BJ (cell line): ENCODE measurements around the gene XRCC5. TPM values are rescaled to one million over a fixed set of nuclear protein-coding genes. Genes with fewer than 3 reads are reported as not detected.

Experiments
- CTCF ChIA-PET: fragments of 350-600 bp; formaldehyde crosslinking; extraction: SDS; loops from one replicate; lab custom pipeline; 2021; ENCODE audit warnings: antibody characterized with exemption, inconsistent platforms; lab: Yijun Ruan, JAX
- POLR2A ChIA-PET: fragments of 300-600 bp; sonication (Branson Sonifier 250); formaldehyde crosslinking; extraction: SDS; loops from one replicate; lab custom pipeline; 2021; ENCODE audit warnings: antibody characterized with exemption; lab: Charles Lee
- DNase-seq: peaks from one replicate; pipeline ENCODE4 v3.0.0-alpha.2; 2011; ENCODE audit warnings: low read depth
- H3K27me3 ChIP-seq: 2 replicates; pipeline ENCODE4 v1.6.0; 2011; ENCODE audit warnings: low read length; ENCODE audit not compliant: control insufficient read depth, insufficient read depth
- H3K36me3 ChIP-seq: 2 replicates; pipeline ENCODE4 v1.5.1; 2011; ENCODE audit warnings: low read length; ENCODE audit not compliant: control insufficient read depth, insufficient read depth
- H3K4me3 ChIP-seq: 2 replicates; pipeline ENCODE4 v1.5.1; 2011; ENCODE audit warnings: low read depth, mild to moderate bottlenecking, control low read depth, low read length
- polyA plus RNA-seq: library from polyadenylated mRNA; depleted of rRNA; stranded (reverse); fragments of >200 nt; gene quantifications from 2 replicates; pipeline ENCODE4 v1.2.3, GENCODE V29; 2011
- TF ChIP-seq, protein P1 (sequence below): IDR thresholded peaks from 2 replicates; pipeline ENCODE4 v1.5.1; 2011; ENCODE audit warnings: low read depth, mild to moderate bottlenecking, control low read depth, inconsistent platforms, low read length, moderate library complexity; ENCODE audit not compliant: insufficient read depth

XRCC5 gene
- polyA plus RNA-seq, 1 experiment: 252 TPM

DNA sequence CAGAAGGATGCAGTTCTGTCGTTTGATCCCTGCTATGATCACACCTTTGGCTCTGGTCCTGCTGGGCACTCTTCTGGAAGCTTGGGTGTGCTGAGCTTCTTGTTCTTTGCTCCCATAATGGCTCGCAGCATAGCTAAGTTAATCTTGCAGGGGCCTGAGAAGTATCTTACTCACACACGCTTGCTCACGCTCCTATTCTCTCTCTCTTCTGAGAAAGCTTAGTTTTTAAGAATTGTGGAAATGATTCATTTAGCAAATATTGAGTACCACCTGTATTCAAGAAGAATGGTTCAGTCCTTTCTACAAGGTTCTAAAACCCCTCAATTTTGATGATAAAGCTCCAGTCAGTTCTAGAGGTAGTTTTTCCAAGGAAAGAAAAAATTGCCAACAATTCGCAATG lies 40.6 kb downstream of the XRCC5 start:
- TF ChIP-seq, protein P1, sequence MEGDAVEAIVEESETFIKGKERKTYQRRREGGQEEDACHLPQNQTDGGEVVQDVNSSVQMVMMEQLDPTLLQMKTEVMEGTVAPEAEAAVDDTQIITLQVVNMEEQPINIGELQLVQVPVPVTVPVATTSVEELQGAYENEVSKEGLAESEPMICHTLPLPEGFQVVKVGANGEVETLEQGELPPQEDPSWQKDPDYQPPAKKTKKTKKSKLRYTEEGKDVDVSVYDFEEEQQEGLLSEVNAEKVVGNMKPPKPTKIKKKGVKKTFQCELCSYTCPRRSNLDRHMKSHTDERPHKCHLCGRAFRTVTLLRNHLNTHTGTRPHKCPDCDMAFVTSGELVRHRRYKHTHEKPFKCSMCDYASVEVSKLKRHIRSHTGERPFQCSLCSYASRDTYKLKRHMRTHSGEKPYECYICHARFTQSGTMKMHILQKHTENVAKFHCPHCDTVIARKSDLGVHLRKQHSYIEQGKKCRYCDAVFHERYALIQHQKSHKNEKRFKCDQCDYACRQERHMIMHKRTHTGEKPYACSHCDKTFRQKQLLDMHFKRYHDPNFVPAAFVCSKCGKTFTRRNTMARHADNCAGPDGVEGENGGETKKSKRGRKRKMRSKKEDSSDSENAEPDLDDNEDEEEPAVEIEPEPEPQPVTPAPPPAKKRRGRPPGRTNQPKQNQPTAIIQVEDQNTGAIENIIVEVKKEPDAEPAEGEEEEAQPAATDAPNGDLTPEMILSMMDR: no peak
- H3K36me3 ChIP-seq: peaks cover 12% of the 10 kb centered on the region

DNA sequence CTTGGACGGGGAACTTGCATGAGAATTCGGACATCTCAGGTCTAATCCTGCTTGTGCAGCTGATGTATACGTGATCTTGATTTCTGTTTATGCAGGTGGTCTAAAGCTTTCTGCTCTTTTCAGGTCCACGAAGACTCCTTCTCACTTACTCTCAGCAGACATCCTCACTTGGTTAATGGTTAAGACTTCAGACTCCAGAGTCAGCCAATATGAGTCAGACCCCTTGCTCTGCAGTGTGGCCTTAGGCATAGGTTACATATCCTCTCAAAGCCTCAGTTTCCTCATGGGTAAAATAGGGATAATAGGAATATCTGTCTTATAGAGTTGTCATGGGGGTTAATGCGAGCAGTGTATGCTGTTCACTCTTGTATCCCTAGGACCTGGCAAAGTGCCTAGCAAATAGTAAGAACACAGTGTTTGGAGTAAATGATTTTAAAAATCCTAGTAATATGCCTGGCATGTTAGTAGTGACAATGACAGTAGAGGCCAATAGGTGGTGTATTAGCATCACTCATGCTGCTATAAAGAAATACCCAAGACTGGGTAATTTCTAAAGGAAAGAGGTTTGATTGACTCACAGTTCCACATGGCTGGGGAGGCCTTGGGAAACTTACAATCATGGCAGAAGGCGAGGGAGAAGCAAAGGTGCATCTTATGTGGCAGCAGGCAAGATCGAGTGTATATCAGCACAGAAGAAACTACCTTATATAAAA lies 42.3 kb downstream of the XRCC5 start:
- H3K4me3 ChIP-seq: no peak overlapping the region
- peaks cover 14% of the 10 kb centered on the region for H3K36me3 ChIP-seq
- no peak for DNase-seq
- CTCF ChIA-PET: no interaction called here
- POLR2A ChIA-PET: no interaction called here
- TF ChIP-seq, protein P1: 0 out of 2 replicates have a peak, but pooled peaks have one; percentile 23
- no peaks in the 10 kb centered on the region for H3K27me3 ChIP-seq

More for the DNA sequence above, 40.6 kb downstream of the XRCC5 start:
- ChIA-PET CTCF (interaction anchor here (1.0 kb wide), 1 partner anchor 27 kb away, joined by 3 read pairs; no protein-coding TSS in a partner anchor), POLR2A (interaction anchor here (0.6 kb wide), 1 partner anchor 9 kb away, joined by 3 read pairs; no protein-coding TSS in a partner anchor)
- Histone ChIP-seq H3K4me3 (no peak overlapping the region), H3K27me3 (no peaks in the 10 kb centered on the region)
- no peak for DNase-seq

DNA sequence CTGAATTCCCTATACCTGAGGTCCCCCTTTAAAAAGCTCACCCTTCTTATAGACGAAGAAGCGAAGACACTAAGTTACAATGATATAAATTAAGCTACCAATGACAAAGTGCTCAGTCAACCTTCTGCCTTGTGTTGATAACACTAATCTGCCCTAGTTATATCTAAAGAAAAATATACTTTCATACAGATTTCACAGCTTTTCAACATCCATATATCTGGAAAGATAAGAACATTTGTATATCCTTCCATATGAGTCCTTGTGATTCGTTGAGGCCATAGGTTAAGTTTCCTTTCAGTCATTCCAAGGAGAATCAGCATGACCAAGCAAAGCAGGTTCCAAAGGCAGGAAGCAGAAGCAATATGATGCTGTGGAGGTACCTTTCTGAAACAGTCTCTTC lies 46.8 kb downstream of the XRCC5 start:
- TF ChIP-seq, protein P1: no peak
- Histone ChIP-seq H3K36me3 (peaks cover 12% of the 10 kb centered on the region), H3K4me3 (no peak overlapping the region), H3K27me3 (no peaks in the 10 kb centered on the region)
- ChIA-PET CTCF (no interaction called here), POLR2A (interaction anchor here (0.7 kb wide), 1 partner anchor 41 kb away, joined by 3 read pairs; no protein-coding TSS in a partner anchor)
- no peak for DNase-seq

DNA sequence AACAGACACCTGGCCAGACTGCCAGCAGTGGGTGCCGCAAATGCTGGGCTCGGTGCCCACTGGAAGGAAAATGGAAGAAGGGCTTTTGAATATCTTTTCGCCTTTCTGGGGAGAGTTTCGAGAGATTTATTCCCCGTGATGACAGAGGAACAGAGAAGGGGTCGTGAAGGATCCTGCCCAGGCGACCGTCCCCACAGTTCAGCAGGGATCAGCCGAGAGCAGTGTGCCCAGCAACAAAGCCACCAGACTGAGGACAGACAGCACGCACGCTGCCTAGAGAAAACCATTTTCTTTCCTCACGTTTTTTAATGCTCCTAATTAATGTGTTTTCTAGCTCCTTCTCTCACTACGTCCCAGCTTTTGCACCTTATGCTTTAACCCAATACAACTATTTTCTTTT lies 47.7 kb downstream of the XRCC5 start:
- no peak for DNase-seq
- Histone ChIP-seq H3K27me3 (no peaks in the 10 kb centered on the region), H3K4me3 (no peak overlapping the region), H3K36me3 (peaks cover 13% of the 10 kb centered on the region)
- CTCF ChIA-PET: interaction anchor here (1.1 kb wide), 2 partner anchors 15 to 247 kb away, joined by 3 read pairs; no protein-coding TSS in a partner anchor
- TF ChIP-seq, protein P1: no peak
- POLR2A ChIA-PET: no interaction called here

DNA sequence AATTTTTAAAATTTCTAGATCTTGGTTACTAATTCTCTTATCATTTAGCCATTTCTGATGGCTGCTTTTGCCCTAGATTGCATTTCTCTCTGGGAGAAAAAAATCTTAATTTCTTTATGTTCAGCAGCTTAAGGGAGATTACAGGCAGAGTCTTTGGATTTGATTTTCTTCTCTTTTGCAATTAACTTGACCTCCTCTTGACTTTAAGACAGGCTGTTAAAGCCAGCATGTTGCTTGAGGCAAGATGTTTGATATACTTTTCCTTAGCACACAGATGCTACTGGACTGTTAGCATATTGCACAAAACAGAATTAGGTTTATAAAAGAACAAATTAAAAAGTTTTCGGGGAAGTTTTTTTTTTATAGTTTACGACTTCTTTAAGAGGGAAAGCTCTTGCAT lies 50.0 kb downstream of the XRCC5 start:
- ChIA-PET CTCF (no interaction called here), POLR2A (no interaction called here)
- Histone ChIP-seq H3K36me3 (peaks cover 21% of the 10 kb centered on the region), H3K4me3 (no peak overlapping the region), H3K27me3 (no peaks in the 10 kb centered on the region)
- DNase-seq: no peak
- TF ChIP-seq, protein P1: no peak
